NCI-H2227 (cell line): Measurements from ENCODE around the gene ZNF526.
A peak's percentile ranks its signal among the peaks of the same experiment; 100 is the strongest.

Experiments used
- DNase-seq: peaks from one replicate; lab custom pipeline; 2025; ENCODE audit not compliant: unreplicated experiment; lab: John Stamatoyannopoulos, UW

The ZNF526 gene

DNA sequence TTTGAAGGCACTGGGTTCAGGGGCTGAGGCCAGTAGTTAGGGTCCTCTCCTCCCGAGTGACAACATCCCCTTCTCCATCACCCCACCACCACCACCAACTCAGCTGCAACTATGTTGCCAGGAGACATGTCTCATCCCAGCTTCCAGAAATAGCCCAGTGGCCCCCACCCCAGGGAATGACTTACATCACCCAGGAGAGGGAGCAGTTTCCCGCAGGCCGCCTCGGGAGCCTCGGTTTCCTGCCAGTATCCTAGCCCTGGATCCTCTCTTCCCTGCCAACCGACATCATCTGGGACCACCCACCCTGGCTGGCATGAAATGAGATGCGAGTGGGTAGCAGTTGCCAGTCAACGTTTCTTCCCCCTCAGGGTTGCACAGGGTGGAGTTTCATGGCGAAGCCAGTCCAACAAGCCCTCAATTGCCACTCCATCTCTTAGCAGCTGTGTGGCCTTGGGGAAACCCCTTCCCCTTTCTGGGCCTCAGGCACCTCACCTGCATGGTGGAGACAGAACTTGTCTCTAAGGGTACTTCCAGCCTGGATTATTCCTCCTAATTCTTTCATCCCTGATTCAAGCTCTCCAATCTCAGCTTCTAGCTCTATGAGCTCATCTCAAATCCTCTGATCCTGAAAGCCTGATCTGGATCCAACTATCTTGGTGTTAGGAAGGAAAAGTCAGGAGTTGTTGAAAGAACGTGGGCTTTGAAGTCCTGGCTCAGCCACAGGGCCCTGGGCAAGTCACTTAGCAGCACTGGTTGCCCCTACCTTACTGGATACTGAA, 26.2 kb downstream of the ZNF526 start:
- peak; percentile 82 for DNase-seq

DNA sequence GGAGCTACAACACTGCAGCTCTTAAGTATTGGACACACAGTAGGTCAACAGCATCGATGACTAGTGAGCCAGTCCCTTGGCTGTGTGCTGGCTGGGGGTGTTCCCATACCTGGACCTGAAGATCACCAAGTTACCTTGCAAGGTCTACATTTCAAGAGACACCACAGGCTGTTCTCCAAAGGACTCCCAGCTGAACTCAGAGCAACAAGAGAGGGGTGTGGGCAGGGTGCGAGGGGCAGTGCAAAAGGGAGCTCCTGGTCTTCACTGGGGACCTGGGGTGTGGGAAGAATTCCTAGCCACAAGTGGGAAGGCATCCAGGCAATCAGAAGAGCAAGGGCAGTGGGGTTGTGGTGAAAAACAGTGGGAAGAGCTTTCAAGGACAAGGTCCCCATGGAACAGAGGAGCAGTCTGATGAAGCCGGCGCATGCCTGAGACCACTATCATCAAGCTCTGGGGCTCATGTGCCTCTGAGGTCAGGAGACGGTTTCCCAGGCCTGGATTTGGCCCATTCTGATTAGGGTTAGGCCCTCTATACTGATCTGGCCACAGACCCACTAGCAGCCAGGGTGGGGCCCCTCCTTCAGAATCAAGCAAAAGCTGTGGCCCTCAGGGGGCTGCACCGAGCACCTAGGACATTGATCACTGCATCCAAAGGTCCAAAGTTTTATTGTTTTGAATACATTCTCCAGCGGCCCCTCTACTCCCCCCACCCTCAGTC, 27.0 kb downstream of the ZNF526 start:
- DNase-seq = no peak

DNA sequence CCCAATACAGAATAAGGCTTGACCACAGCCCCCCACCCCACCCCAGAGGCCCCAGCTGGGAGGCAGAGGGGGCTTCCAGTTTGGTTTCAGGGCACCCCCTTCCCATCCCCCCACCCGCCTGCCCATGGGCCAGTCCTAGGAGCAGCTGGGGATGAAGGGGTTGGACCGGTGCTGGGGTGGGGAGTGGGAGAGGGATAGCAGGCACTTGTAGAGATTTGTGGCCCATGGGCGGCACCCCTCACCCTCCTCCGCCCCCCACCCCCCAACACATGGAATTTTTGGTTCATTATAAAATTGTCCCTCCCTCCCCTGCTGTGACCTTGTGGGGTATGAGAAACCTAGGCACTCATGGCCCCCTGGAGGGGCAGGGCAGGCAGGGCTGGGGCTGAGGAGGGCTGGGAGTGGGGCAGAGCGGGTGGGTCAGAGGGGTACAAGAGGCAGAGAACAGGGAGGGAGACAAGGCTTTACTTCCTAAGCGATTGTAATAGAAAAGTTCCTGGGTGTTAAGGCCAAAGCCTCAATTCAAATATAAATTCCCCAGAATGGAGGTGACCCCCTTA, 27.6 kb downstream of the ZNF526 start:
- no peak for DNase-seq

DNA sequence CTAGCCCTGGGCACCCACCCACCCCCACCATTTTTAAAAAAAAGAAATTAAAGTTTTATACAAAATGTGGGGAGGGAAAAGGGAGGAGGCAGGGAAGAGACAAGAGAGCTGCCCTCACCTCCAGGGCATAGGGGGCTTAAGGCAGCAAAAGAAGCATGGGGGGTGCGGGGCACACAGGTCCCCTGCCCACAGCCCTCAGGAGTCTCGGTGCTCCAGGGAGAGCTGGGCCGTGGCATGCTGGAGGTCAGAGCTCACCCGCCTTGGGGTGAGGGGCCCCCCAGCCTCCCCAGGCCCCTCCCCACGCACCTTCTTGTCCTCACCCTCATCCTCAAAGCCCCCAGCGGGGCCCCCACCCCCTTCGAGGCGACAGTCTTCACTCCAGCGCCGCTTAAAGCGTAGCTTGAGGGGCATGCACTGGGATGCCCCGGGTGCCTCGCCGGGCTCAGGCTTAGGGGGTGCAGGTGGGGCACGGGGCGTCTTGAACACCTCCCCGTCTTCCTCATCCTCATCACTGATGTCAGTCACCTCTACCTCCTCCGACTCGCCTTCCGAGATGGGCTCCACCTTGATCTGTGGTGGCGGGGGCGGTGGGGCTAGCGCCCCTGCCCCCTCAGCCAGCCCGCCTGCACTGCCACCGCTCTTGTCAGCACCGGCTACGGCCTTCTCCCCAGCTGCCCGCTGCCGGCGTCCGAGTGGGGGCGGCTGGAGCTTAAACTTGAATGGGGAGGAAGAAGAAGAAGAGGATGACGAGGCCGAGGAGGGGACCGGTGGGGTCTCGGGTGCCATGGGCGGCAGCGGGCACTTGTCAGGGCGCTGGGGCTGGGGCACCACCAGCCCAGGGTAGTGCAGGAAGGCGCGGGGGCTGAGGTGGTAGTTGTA, 28.4 kb downstream of the ZNF526 start:
- DNase-seq = no peak

DNA sequence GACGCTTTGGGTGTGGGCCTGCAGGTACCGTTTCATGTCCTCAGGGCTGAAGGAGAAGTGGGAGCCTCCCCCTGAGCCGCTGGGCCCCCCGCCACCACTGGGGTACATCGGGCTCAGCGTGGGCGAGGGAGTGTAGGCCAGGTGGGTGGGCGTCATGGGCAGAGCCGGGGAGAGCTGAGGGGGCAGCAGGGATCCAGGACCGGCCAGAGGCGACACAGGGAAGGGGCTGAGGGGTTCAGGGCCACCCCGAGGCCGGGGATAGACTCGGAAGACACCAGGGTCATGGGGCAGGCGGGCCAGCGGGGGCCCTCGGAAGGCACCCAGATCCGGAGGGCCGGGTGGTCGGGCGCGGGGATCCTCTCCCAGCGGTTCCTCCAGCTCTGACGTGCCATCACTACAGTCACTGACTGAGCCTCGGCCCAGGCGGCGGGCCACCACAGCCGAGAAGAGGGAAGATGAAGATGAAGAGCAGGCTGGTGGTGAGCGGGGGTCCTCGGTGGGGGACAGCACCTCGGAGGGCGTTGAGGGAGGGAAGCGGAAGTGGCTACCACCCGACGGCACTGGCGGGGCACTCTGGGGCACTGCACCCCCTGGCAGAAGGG, 29.1 kb downstream of the ZNF526 start:
- no peak for DNase-seq

DNA sequence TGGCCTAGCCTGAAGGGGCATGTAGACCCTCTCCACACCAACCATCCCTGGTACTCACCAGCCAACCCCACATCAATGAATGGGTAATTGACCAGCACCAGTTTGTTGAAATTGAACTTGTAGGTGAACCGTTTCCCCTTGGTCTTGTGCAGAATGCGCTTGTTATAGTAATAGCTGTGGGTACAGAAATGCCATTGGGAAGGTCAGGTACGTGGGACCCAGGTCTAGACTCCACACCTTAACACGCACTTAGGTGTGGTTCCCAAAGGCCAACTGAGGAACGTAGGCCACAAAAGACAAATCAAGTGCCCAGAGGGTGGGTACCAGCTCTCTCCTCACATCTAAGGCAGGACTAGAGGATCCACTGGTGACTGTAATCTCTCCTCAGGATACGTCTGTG, 29.7 kb downstream of the ZNF526 start:
- DNase-seq = no peak

DNA sequence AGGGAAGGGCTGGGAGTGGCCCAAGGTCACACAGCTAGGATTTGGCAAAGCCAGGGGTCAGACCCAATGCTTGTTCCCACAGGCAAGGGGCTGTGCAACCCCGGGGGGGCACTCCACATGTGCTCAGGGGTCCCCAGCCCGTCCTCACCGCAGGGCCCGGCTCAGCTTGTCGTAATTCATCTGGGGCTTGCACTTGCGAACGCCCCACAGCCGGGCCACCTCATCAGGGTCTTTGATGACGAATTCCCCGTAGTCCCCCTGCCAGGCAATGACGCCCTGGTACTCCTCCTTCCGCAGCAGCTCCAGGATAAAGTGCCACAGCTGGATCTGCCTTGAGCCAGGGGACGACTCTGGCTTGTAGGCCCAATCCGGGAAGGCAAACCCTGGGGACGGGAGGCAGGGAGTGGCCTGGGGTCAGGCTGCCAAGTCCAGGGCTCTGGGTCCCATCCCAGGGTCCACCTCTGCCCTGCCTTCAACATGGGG, 30.1 kb downstream of the ZNF526 start:
- DNase-seq = no peak

DNA sequence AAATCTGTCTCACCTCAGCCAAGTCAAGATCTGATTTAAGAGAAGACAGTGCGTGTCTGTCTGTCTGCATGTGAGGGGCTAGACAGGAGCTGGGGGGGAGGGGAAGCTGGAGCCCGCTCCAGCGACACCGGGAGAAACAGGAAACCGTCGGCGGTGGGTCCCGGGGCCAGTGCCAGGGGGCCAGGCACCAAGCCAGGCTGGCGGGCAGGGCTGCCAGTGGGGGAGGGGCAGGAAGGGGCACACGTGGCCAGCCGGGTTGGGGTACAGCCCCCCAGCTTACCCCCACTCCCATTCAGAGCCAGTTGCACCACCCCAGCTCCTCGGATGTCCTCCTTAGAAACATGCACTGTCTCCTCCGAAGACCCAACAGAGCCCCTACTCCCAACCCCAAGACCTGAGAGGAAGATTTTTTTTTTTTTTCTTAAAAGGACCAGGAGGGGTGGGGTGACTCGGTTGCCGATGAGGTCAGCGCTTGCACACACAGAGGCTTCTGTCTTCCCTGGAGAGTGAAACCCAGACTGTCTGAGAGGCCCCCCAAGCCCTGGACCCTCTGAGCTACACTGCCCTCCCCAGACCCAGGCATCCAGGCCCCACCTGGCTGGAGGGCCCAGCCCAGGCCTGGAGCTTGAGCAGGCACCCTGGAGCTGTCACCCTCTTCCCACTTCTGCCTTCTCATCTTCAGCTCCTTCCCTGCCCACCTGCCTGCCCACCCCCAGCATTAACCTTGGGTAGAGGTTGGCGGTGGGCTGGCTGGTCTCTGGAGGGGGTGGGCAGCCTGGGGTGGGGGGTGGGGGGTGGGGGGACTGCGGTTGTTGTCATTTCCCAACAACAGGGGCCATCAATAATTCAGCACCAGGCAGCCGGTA, 30.8 kb downstream of the ZNF526 start:
- no peak for DNase-seq

DNA sequence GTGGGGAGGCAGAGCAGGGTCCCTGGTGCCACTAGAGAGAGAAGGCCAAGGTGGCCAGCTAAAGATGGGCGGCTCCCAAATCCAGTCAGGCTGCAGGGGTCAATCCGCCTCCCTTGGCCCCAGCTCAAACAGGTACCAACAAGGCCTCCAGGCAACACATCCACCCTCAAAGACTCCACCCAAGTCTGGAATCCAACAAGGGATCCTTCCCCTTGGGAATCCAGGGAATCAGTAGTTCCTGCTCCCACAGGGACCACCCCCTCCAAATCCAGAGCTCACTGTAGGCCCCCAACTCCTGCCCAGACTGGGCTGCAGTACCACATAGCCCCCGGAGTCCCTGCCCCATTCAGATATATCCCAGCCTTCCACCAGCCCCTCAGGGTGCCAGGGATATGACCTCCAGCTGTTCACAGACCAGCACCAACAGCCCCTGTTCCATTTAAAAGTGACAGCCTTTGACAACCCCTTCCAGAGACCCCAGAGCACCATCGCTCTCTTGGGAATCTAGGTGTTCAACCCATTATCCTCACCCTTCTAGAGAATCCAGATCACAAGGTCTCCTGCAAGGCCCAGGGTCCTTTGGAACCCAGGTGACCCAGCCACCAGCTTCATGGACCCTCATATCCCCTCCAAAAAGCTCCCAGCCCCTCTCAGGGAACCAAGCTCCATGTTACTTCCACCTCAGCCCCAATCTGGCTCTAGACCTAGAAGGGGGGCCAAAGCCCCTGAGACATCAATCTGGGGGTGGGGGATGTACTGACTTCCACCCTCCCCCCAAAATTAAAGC, 31.7 kb downstream of the ZNF526 start:
- no peak for DNase-seq

DNA sequence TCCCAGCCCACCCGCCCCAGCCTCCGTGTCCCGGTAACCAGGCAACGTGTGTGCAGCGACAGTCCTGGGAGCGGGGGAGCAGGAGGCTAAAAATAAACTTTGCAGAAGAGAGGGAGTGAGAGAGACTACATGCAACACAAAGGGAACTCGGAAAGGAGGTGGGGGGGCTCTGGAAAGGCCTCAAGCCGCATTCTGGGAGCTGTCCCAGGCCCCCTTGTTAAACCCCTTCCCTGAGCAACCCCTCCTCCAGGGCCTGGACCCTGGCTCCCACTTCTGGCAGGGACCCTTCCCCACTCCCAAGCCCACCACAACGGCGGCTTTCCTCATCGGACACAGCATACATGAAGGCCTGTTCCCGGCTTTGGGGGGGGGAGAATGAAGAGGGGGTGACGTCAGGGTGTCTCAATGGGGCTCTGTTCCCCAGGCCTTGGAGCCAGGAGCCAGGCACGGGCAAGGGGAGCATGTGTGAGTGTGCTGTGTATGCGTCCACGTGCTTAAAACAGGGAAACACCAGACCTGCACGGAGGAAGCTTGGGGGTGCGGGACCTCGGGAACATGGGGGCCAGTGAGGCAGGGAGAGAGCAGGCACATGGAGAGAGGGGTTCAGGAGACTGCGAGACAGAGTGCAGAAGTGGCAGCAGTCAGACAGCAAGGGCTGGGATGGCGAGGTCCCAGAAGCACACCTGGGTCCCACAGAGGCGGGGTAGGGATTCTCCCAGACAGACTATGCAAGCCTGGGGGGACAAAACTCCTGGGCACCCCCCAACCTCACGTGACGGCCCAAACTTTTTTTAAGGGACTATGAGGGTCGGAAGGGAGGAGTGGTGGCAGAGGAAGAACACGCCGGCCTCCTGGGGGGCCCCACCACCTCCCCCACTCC, 32.5 kb downstream of the ZNF526 start:
- DNase-seq = peak; percentile 66

DNA sequence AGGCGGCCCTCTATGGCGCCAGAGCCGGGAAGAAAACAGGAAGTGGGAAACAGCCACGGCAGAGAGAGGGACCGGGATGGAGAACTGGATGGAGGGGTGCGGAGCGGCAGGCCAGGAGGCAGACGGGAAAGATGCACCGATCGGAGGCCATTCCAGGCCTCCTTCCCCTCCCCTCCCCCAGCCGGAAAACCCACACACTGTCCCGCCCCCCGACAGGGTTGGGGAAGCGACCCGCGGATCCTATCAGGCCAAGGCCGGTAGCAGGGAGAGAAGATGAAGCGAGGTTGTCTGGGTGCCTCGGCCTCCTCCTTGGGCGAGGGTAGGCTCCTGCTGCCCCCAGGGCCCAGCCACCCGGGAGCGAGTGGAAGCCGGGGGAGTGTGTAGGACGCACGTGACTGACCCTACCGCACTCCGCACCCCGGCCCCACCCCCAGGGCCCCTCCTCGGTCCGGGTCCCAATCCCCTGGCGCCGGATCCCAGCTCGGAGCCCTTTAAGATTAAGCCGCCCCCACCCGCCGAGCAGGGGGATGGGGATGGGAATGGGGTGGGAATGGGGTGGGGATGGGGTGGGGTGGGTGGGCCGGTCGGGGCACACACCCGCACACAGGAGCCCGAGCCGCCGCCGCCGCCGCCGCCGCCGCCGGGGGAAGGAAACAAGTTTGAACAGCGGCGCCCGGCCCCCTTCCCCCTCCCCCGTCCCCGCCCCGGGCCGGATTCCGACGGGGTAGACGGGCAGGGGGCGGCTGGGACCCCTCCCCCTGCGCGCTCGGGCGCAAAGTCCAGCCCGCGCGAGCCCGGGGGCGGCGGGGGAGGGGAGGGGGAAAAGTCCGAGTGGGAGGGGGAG, 33.4 kb downstream of the ZNF526 start:
- peak; percentile 90 for DNase-seq

DNA sequence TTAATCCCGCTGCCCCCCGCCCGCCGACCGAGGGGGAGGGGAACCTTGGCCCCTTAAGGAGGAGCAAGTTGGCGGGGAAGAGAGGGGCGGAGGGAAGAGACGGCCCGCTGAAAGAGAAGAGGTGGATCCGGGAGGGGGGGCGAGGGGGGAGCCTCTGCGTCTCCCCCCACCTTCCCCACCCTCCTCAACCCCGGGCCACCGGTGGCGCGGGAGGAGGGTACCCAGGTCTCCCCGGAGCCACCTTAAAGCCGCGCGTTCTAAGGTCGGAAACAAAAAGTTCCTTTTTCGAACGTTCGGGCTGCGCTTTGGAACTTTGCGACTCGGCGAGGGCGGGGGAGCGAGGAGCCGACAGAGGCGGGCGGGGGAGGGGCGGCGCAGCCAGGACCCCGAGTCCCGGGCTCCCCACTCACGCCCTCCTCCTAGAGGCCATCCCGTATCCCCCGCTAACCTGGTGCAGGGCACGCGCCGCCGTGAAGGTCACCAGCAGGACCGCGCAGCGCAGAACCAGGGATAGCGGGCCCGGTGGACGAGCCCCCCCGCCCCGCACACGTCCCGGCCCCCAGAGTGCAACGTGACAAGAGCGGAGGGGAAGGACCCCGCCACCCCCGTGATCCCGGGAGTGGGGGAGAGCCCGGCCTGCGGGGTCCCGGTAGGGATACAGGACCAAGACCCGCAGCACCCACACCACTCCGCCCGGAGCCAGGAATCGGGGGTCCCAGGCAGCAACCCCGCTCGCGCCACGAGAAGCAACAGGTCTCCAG, 34.2 kb downstream of the ZNF526 start:
- peak; percentile 93 for DNase-seq

DNA sequence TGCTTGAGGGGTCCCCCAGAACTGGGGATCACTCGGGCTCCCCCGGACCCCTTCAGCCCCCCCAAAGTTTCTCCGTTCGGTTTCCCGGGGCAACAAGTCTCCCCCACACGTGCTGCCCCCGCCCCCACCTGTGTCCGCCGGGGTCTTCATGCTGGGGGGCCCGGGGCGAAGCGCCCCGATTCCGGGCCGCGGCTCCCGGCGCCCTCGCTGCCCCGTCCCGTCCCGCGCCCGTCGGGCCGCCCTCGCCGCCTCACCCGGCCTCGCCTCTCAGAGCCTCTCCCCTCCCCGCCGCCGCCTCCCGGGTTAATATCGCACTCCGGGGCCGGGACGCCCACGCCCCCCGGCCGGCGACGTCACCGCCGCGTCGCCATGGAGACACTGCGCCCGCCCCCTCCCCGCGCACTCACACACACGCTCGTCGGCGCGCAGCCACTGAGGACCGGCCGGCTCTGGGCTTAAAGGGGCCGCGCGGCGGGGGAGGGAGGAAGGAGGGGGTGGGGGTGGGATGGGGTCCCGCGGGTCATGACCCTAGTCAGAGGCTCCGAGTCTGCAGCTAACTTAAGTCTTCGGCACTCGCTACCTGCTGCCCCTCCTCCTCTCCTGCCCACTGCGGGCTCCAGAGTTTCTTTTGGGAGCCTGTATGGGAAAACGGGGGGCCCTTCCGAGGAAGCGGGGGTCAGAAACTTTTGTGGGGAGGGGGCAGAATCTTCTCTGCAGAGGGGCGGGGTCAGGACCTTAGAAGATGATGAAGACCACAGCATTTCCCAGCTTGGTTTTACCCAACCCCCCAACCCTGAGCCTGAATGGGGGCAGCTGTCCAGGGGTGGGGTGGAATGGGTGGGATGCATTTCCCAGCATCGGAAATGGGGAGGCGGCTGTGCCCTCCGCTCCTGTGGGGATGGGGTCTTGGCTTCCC, 35.0 kb downstream of the ZNF526 start, which contains the start of gene ERF:
Gene ERF, minus strand, starts transcription at position 279 of the 916 bp plus-strand sequence. Its CDS starts 129 bp downstream, at position 150.
- peak; percentile 99 for DNase-seq

DNA sequence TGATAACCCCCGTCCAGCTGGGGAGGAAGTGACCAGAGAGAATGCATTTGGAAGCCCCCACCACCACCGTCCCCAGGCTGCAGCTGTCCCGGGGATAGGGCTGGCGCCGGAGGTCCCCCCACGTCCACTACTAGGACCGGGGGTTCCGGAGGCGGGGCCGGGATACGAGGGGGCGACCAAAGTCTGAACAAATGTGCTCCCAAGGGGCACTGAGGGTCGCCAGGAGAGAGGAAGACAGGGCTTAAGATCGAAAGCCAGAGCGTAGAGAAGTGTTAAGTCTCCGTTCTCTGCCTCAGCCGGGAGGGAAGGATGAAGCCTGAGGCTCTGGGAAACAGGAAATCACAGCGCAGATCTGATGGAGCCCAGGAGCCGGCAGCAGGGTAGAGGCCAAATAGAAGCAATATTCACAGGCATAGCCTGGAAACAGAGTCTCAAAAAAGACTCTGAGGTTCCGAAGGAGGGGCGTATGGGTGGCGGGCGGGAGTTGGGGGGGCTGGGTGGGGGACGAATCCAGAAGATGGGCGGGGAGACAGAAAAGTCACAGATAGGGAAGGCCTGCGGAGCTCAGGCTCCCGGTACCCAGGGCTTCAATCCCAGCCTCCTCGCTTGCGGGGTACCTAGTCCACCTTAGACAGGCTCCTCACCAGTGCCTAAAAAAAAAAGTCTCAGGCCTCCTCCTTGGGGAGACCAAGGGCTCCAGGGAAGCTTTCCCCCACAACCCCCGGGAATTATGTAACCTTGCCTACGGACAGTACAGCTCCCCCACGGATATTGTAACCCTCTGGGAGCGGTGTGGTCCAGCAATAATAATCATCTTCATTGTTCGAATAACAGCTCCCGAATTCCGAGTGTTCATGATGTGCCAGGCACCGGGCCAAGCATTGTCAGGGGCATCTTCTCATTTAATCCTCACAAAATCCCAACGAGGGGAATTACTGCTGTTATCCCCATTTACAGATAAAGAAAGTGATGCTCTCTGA, 35.9 kb downstream of the ZNF526 start:
- DNase-seq = peak; percentile 90
